Midbrain (tissue), 1 donor: Measurements from ENCODE around the gene SLC2A11.
"Not testable (repeated sequence)": the region's sequence is repeated elsewhere in the genome, so short reads cannot be mapped to it uniquely, and the experiment has no call there.

ENCODE experiments used
- DNase-seq: peaks from one replicate; lab custom pipeline; 2025; lab: John Stamatoyannopoulos, UW

Gene SLC2A11

DNA sequence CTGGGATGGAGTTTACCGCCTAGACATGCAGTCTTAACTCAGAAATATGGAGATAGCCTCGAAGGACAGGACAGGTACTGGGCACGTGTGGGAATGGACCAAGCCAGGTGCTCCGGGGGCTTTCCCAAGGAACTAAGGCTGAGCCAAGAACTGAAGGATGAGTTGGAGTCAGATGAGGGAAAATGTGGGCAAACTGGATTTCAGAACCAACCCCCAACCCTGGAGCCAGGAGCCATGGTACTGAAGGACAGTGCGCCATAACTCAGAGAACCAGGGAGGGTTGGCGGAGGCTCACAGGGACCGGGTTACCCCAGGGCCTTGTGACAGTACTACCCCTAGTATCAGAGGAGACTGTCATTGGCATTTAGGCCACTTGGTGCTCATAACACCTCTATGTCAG, 34.1 kb downstream of the SLC2A11 start:
- no peak for DNase-seq

DNA sequence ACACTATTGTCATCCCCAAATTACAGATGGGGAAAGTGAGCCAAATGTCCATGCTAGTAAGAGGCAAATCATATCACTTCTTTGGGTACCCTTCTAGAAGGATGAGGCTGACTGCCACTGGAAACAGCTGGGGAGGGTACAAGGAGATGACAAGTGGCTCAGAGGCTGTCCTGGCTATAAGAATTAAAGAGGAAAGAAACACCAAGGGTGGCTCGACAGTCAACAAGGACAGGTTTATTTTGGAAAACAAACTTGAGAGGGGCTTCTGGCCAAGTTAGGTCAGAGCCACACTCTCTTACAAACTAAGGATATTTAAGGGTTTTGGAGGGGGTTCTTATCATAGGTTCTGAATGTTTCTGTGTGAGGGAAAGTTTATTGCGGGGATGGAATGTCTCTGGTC, 34.5 kb downstream of the SLC2A11 start:
- no peak for DNase-seq

DNA sequence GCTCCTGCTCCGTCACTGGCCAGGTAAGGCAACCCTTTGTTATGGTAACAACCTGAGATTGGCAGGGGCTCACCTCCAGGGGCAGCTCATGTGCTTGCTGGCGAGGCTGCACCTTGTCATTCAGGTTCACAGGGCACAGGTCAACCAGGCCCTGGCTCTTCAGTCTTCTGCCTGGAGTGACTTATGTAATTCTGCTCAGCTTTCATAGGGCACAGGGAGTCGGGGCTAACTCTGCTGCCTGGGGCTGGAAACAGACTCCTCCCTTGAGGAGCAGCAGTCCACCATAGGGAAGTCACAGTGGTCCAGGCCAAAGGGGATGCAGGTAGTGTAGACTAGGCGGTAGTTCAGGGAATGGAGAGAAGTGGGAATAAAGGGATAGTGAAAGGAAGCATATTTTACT, 35.0 kb downstream of the SLC2A11 start:
- no peak for DNase-seq

DNA sequence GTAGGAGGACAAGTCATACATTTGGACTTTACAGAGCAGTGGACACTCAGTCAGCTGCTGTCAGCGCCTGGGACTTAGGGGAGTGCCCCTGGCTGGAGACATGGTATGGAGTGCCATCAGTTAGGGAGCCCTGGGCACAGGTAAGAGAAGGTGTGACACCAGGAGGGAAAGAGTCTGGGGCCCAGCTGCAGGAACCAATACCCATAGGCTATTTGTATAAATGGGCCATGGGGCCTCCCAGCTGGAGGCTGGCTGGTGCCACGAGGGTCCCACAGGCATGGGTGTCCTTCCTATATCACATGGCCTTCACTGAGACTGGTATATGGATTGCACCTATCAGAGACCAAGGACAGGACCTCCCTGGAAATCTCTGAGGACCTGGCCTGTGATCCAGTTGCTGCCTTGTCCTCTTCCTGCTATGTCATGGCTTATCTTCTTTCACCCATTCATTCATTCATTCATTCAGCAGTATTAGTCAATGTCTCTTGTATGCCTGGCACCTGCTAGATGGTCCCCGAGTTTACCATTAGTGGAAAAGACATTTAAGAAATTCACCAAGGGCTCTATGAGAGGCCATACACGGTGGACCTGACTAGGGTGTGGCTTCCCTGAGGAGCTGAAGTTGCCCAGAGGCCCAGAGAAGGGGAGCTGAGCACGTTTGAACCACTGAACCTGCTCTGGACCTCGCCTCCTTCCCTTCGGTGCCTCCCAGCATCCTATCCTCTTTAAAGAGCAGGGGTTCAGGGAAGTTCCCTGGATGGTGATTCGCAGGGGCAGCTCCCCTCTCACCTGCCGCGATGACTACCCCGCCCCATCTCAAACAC, 35.7 kb downstream of the SLC2A11 start:
- no peak for DNase-seq

DNA sequence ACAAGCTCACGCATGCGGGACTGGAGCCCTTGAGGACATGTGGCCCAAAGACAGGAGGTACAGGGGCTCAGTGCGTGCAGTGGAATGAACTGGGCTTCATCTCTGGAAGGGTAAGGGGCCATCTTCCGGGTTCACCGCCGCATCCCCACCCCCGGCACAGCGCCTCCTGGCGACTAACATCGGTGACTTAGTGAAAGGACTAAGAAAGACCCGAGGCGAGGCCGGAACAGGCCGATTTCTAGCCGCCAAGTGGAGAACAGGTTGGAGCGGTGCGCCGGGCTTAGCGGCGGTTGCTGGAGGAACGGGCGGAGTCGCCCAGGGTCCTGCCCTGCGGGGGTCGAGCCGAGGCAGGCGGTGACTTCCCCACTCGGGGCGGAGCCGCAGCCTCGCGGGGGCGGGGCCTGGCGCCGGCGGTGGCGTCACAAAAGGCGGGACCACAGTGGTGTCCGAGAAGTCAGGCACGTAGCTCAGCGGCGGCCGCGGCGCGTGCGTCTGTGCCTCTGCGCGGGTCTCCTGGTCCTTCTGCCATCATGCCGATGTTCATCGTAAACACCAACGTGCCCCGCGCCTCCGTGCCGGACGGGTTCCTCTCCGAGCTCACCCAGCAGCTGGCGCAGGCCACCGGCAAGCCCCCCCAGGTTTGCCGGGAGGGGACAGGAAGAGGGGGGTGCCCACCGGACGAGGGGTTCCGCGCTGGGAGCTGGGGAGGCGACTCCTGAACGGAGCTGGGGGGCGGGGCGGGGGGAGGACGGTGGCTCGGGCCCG, 36.5 kb downstream of the SLC2A11 start, which contains the start of gene MIF:
Gene MIF (plus strand): TSS at position 439 of the 765 bp plus-strand sequence. CDS start 92 bp downstream, at position 531.
- peak; percentile 91 for DNase-seq

DNA sequence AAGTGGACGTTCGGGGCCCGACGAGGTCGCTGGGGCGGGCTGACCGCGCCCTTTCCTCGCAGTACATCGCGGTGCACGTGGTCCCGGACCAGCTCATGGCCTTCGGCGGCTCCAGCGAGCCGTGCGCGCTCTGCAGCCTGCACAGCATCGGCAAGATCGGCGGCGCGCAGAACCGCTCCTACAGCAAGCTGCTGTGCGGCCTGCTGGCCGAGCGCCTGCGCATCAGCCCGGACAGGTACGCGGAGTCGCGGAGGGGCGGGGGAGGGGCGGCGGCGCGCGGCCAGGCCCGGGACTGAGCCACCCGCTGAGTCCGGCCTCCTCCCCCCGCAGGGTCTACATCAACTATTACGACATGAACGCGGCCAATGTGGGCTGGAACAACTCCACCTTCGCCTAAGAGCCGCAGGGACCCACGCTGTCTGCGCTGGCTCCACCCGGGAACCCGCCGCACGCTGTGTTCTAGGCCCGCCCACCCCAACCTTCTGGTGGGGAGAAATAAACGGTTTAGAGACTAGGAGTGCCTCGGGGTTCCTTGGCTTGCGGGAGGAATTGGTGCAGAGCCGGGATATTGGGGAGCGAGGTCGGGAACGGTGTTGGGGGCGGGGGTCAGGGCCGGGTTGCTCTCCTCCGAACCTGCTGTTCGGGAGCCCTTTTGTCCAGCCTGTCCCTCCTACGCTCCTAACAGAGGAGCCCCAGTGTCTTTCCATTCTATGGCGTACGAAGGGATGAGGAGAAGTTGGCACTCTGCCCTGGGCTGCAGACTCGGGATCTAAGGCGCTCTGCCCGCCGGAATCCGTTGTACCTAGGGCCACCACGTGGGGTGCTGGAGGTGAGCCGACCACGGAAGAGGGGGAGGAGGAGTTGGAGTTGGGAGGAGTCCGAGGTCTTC, 37.3 kb downstream of the SLC2A11 start:
- DNase-seq = peak; percentile 57

DNA sequence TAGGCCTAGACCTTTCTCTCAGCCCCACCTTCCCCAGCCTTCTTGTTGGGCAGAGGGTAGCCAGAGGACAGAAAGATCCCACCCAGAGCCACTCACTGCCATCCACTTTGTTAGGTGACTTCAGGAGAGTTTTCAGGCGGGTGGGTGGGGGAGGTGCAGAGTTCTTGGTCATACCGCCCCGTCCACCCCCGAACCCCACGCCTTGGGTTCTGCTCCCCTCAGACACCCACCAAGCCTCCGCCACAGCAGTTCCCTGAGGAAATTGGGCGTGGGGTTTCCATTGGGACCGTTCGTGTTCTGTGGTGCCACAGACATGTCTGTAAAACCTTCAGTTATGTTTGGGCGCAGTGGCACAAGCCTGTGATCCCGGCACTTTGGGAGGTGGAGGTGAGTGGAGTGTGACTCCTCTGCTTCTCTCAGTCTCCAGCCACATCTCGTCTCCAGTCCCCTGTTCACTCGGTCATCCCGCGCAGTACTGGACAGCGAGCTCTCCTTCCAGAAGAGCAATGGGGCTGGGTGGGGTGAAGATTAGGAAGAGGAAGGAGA, 38.0 kb downstream of the SLC2A11 start:
- no peak for DNase-seq

DNA sequence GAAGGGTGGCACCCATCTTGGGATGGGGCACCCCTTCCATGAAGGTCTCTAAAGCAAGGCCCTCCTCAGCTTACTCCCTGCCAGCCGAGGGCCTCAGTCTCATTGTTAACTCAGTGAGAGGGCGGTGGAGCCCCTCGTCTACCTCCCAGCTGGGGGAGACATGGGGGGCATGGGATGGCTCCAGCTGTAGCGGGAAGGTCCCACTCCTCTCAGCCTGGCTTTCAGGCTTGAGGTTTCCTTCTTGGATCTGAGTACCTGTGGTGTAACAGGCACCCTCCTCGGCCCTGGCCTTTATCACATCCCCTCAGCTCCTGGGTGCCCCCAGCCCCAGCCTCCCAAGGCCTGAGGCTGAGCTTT, 38.5 kb downstream of the SLC2A11 start:
- DNase-seq = no peak

DNA sequence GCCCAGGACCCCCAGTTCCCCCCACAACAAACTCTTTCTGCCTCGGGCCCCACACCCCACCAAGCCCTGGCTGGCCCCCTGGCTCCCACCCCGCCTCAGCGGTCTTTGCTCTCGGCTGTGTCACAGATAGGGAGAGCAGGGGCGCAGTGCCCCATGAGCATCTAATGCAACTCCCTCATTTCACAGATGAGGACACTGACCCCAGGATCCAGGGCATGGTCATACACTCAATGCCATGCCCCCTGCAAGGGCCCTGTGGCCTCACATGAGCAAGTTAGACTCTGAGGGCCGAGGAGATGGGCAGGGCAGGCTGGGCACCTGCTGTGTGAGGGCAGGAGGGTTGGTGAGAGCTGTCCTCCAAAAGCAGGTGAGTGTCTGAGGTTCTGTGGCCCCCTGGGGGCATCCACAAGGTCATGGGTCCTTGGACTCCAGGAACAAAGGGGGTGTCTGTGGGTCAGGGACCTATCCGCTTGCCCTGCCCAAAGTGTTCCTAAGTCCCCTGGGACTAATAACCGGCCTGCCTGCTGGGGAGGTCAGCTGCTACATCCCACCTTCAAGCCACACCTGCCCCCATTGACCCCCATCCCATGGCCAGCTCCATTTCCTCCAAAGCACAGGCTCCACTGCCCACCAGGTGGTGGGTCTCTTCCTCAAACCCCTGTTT, 39.0 kb downstream of the SLC2A11 start:
- DNase-seq = no peak

DNA sequence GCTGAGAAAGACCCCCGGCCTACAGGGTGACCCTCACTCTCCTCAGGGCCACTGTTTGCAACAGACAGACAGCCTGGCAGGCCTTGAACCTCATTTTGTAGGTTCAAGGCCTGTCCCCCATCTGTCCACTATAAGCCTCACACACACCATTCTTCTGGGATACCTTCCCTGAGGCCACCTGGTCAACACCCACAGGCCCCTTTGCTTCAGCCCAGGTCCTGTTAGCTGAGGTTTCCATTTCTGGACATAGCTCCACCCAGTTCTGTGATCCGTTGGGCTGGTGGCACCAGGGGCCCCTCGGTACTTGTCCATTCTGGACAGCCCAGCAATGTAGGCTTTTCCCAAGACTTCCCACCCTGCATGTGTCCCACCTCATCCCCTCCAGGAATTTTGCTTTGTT, 39.6 kb downstream of the SLC2A11 start:
- no peak for DNase-seq

DNA sequence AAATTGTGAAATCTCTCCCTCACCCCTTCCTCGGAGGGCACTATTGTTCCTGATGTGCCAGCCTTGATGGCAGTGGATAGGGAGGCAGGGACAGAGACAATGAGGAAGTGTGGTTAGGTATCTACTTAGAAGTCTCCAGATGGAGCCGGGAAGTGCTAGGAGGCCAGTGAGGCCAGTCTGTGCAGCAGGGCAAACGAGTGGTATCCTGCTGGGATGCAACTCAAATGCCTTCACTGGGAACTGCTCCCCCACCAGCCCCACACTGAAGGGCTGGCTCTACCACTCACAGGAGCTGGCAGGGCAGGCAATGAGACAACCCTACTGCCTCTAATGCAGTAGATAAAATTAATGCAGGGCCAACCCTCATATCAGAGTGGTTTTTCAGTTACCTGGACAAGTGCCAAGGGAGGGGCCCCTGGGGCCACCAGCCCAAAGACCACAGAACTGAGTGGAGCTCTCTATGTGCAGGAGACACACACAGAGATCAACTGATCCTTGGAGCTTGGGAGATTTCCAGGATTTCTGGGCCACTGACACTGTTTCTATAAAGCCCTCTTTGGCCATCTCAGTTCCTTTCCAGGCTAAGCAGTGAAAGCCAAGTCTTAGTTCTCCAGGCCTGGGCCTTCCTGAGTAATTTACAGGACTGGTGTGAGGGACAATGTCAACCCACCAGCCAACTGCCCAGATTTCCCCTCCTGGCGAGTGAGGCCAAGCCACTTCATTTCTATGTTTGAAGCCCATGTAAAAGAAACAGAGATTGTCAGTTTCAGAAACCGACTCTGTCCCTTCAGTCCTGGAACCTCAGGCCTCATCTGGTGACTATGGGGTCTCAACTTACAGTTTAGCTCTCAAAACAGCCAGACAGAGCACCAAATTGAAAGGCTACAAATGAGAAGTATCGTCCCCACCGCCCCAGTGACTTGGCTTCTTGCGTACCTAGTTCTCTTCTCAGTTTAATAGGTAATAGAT, 40.6 kb downstream of the SLC2A11 start:
- DNase-seq = peak; percentile 18

DNA sequence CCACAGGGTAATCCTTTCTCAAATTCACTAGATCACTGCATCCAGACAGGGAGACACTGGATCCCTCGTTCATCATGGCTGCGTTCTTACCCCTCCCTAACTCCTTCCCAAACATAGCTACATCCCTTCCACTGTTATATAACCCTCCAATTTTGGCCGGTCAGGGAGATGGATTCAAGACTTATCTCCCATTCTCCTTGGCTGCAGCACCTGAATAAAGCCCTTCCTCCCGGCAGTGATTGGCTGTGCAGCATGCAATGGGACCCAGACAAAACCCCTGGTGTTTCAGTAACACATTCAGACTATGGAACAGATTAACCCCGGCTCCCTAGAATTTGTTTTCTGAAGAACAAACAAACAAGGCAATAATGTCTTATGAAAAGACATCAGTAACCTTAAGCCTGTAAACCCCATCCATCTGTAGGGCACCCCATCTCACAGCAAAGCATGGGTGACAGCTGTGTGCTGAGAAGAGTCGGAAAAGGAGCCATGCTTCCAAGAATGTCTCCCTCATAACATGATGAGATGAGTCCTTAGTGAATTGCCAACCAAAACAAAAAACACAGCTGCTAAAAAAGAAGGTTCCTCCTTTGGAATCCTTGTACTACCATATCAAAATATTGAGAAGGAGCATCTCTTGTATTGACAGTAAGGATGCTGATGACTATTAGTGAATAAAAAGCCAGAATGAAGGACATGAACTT, 41.5 kb downstream of the SLC2A11 start:
- no peak for DNase-seq

DNA sequence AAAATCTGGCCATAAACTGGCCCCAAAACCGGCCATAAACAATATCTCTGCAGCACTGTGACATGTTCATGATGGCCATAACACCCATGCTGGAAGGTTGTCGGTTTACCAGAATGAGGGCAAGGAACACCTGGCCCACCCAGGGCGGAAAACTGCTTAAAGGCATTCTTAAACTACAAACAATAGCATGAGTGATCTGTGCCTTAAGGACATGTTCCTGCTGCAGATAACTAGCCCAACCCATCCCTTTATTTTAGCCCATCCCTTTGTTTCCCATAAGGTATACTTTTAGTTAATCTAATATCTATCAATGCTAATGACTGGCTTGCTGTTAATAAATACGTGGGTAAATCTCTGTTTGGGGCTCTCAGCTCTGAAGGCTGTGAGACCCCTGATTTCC, 42.6 kb downstream of the SLC2A11 start:
- not testable (repeated sequence) for DNase-seq

DNA sequence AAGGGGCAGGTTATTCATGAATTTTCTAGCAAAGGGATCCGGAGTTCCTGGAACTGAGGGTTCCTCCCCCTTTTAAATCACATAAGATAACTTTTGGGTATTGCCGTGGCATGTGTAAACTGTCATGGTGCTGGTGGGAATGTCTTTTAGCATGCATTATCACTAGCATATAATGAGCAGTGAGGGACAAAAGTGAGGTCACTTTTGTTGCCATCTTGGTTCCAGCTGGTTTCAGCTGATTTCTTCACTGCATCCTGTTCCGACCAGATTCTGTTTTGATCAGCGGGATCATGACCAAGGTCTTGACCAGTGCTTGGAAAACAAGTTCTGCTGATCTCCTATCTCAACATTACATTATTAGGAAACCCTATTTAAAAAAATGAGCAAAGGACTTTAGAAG, 43.9 kb downstream of the SLC2A11 start:
- DNase-seq = no peak

DNA sequence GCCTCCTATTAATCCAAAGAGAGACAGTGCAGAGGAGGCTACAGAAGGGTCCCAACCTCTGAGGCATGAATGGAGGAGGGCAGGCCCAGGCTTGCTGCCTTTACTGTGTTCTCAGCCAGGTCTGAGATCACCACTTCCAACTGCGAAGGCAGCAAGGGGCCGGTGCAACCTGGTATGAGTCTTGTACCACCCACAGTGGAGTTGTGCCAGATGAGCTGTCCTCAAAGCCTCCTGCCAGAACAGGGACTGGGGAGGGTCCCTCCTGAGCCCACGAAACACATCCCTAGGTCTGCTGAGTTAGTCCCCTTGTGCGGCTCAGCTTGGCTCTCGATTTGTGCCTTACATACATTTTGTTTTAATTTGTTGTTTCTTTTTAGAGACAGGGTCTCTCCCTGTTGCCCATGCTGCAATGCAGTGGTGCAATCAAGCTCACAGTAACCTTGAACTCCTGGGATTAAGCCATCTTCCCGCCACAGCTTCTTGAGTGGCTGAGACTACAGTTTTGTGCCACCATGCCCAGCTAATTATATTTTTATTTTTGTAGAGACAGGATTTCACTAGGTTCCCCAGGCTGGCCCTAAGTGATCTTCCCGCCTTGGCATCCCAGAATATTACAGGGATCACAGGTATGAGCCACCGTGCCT, 45.8 kb downstream of the SLC2A11 start:
- no peak for DNase-seq

DNA sequence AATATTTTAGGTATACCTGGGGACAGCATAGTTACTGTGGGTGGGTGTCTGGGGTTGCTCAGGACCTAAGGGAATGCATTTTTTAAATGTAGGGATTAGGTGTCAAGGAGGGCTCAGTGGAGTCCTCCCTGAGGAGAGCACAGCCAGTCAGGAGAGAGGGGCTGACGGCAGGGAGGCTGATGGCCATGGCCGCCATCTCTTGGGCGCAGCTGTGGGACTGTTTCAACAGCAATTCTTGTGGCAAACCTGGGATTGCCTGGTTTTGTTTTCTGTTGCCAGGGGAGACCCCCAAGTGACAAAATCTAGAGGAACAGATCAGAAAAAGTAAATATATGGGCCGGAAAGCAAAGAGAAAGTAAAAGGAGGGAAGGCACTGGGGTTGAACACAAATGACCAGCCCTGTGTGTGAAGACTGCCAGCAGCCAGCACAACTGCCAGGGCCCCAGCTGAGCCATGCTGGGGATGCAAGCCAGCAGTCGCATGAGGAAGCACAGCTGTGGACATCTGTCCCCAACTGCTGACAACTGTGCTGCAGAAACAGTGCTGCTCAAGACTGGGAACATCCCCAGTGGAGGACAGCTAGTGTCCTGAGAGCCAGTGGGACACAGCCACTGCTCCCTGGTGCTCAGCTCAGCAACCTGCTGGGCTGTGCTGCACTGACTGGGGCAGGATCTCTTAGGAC, 47.0 kb downstream of the SLC2A11 start:
- peak; percentile 71 for DNase-seq

DNA sequence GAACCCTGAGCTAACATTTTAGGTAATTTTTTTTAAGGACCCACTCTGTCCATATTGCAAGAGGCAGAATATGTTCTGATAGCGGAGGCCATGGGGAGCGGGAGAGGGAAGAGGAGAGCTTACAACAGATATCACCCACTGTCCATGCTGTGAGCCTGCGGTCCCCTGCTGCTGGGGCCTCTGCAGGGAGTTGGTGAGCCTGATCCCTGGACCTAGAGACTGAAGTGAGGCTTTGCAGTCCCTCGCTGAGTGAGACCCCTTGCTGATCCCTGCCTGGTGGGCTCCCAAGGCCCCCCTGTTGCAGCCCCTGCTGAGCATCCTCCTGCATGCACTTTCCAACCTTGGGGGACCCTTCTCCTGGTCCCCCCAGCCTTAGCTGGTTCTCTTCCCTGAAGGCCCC, 49.0 kb downstream of the SLC2A11 start:
- DNase-seq = no peak

DNA sequence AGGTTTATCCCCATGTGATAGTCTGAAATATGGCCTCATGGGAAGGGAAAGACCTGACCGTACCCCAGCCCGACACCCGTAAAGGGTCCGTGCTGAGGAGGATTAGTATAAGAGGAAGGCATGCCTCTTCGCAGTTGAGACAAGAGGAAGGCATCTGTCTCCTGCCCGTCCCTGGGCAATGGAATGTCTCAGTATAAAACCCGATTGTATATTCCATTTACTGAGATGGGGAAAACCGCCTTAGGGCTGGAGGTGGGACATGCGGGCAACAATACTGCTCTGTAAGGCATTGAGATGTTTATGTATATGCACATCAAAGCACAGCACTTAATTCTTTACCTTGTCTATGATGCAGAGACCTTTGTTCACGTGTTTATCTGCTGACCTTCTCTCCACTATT, 49.7 kb downstream of the SLC2A11 start:
- DNase-seq = not testable (repeated sequence)
